GM12872 (cell line): ENCODE measurements around the gene MAEA.

Source experiments
- TF ChIP-seq, protein P1 (sequence below): IDR thresholded peaks from 3 replicates; pipeline ENCODE4 v1.5.1; 2011; ENCODE audit warnings: low read depth, mild to moderate bottlenecking, low read length, moderate library complexity; ENCODE audit not compliant: insufficient read depth

Gene MAEA

DNA sequence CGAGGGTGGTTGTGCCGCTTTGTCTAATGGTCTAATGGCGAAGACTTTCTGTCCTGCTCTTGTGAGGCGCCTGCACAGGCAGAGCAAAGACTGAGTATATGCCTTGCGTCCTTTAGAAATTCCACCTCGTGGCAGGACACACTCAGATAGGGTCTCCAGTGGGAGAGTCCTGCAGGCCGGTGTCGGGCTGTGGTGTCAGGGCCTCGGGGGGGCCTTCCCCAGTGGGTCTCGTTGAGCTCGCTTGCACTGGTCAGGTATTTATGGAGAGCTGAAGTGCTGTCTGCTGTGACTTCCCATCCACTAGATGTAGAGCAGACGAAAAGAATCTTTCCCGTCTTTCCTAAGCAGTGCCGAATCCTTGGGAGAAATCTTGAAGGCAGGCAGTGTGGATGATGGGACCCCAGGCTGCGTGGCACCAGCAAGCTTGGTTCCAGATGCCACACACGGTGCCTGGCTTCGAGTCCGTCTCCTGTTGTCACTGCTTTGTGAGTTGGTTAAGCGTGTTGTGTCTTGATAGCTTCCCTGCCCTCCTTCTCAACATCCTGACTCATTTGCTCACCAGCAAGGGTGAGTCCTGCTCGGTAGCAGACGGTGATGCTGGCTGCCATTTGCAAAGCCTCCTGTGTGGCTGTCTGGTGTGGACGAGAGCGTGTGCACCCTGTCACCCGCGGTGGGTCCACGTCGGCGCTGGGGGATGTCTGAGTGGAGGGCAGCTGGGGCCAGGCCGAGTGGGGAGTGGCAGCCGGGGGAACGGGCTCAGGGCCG lies 20.5 kb downstream of the MAEA start:
- TF ChIP-seq, protein P1, sequence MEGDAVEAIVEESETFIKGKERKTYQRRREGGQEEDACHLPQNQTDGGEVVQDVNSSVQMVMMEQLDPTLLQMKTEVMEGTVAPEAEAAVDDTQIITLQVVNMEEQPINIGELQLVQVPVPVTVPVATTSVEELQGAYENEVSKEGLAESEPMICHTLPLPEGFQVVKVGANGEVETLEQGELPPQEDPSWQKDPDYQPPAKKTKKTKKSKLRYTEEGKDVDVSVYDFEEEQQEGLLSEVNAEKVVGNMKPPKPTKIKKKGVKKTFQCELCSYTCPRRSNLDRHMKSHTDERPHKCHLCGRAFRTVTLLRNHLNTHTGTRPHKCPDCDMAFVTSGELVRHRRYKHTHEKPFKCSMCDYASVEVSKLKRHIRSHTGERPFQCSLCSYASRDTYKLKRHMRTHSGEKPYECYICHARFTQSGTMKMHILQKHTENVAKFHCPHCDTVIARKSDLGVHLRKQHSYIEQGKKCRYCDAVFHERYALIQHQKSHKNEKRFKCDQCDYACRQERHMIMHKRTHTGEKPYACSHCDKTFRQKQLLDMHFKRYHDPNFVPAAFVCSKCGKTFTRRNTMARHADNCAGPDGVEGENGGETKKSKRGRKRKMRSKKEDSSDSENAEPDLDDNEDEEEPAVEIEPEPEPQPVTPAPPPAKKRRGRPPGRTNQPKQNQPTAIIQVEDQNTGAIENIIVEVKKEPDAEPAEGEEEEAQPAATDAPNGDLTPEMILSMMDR = no peak

DNA sequence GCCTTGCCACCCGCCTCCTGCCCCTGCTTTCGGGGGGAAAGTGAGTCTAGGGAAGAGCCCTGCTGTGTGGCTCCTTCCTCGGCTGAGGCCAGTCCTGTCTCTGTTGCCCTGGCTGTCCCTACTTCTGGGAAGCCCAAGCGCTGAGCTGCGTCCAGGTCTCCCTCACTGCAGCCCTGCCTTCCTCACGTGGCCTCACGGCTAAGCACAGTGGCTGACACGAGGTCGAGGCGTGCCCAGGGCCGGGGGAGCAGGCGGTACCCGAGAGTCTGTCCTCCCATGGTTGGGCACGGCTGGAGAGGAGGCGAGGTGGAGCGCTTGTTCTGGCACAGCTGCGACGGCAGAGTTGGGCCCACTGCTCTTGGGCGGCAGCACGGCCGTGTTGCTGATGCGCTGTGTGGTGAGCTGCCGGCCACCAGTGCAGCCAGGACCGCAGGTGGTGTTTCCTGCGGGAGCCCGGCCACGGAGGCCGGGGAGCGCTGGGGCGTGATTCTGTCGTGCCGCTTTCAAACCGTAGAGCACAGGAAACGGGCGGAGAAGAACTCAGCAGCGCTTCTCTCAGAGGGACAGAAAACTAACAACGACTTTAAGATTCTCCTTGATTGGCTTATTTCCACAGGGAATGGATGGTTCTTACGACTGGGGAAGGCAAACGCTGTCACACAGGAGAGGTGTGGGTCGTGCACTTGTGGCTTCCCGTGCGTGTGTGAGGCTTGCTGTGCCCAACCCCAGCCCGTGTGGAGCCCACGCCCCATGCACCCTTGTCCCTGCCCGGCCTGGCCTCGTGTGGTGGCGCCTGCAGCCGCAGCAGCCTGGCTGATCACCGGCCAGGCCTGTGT lies 21.3 kb downstream of the MAEA start:
- TF ChIP-seq, protein P1 = no peak

DNA sequence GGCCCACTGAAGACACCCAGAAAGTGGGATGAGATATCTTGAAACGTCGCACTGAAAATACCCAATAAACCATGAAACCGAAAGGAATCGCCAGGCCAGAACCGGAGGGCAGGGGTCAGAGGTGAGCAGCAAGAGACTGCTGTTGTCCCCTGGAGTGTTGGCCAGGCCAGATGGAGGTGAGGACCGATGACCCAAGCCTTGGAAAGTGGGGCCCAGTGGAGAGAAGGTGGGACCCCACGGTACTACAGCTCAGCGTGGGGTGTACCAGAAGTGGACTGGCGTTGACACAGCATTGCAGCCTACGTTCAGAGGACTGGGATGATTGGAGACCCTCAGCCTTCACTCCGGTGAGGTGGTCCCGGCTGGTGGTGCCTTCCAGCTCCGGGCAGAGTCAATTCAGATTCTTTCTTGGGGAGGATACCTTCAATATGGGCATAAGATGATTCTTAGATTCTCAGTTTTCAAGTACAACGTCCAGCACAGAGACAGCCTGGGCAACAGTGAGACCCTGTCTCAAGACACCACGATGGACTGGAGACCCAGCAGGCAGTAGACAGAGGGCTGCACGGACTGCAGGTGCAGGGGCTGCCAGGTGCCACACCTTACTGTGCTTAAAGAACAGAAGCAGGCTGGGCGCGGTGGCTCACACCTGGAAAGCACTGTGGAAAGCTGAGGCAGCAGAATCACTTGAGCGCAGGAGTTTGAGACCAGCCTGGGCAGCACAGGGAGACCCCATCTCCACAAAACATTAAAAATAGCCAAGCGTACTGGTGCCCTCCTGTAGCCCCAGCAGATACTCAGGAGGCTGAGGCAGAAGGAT lies 23.3 kb downstream of the MAEA start:
- TF ChIP-seq, protein P1 = no peak

DNA sequence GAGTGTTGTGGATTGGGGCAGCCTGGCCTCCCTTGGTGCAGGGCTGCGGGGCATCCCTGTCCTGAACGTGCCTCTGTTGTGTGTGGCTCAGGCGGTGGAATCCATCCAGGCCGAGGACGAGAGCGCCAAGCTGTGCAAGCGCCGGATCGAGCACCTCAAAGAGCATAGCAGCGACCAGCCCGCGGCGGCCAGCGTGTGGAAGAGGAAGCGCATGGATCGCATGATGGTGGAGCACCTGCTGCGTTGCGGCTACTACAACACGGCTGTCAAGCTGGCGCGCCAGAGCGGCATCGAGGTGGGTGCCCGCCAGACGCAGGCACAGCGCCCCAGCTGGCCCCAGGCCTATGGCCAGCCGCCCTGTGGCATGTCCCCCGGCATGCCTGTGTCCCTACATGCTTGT lies 25.6 kb downstream of the MAEA start:
- TF ChIP-seq, protein P1 = no peak

DNA sequence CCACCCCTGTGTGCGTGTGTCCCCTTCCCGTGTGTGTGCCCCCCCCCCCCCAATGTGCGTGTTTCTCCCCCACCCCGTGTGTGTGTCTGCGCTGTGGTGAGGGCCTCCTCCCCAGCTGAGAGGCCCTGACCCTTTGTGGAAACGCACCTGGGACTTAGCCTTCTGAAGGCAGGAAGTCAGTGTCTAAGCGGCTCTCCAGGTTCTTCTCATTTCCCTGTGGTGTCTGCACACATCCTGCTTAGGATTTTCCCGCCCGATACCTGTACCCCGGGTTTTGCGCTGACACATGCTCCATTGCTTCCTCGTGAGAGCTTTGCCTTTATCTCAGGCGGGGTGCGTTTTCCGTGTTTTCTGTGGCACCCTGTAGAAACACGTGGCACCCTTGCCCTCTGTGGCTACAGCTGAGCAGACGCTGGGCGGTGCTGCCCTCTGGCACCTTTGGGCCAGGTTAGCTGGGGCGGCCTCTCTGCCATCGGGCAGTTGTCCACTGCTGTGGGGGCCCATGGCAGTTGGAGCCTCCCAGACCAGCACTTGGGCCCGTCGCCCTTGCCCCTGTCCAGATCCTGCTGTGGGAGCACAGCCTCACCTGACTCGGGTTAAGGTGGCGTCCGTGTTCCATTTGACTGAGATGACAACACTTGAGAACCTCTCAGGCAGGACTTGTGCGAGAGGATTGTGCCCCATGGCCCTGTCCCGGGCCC lies 26.3 kb downstream of the MAEA start:
- TF ChIP-seq, protein P1 = no peak

DNA sequence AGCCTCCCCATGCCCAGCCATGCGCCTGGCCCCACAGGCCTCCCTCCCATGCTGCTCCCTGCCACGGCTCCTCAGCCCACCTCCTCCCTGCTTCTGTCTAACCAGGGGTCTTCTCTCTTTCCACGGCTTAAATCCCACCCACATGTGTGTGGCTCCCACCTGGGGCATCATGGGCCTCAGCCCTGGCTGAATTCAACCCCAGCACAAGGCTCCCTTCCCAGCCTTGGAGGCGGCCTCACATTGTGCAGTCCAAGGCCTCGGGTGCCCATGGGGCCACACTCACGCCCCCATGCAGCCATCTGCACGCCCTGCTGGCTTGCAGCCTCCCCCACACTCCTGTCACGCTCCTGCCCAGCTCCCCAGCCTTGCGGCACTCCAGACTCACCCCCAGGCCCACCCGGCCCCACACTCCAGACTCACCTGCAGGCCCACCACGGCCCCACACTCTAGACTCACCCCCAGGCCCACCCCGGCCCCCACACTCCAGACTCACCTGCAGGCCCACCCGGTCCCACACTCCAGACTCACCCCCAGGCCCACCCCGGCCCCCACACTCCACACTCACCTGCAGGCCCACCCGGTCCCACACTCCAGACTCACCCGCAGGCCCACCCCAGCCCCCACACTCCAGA lies 27.0 kb downstream of the MAEA start:
- TF ChIP-seq, protein P1 = no peak
